ENCODE measurements around the gene TXK. TPM values are rescaled to one million over a fixed set of nuclear protein-coding genes. Genes with fewer than 3 reads are reported as not detected.
"Not testable (repeated sequence)": the region's sequence is repeated elsewhere in the genome, so short reads cannot be mapped to it uniquely, and the experiment has no call there.

TXK gene
- polyA plus RNA-seq (ENCODE audit: insufficient read length): 0.65 TPM

DNA sequence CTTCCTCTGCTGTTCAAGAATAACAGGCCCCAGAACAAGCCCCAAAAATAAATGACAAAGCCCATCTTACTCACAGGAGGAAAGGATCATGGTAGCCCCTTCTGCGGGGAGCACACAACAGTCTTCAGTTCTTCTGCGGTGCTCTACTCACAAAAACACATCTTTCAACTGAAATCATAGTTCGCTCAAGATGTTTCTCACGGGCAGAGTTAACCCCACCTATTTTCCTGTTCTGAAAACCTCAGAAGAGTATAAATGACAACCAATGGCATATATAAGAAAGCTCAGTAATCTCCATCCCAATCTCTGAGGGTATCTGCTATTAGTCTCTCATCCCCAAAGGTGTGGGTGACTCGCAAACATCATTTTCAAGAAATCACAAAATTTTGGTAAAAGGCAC is at the start of gene TXK:
TXK (minus strand) TSS at position 170 of the 400 bp plus-strand sequence; CDS start at position 90, 80 bp downstream.
- DNase-seq: no peak

DNA sequence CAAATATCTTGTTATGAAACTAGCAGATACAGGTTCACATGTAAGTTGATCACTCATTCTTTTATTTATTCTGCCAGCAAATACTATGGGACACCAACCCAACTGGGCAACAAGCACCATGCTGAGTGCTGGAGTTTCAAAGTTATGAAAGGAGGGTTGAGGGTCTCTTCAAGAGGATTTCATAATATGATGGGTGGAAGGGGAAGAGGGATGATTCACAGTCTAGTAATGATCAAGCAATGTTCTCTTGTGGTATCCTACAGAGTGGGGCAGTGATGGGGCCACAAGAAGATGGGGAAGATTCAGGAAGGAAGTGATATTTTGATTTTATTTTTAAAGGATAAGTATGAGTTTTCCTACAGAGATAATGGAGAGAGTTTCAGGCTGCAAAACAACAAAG is 46.2 kb upstream of the TXK start:
- DNase-seq: no peak

DNA sequence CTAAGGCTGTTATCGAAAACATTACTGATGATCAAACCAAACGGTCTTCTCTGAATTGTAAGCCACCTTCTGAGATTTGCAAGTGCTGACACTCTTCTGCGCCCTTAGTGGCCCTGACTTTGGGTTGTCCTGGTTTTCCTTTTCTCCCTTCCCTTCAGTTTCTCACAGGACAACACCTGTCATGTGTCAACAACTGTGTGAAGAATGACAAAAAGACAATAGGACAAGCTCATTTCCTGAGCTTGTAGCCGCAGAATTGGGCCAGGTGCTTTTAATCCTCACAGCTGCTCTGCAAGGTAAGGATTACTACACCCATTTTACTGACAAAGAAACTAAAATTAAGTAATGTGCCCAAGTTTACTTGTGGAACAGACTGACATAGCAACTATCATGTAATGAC is 44.9 kb upstream of the TXK start:
- DNase-seq: no peak

DNA sequence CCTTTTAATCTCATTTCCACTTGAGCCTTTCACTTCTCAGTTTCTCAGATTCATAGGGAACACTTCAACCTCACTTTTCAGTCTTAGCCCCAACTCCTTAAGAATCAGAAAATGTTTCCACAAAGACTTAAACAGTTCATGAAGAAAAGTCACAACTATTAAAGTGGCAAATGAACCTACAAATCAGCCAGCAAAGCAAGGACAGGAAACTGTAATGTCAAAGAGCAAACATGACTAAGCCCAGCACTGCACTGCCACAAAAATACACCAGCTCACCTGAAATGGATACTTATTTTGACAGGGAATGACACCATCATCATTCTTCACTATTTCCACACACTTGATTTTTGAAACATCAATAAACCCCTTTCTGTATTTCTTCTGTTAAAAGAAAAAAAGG is 41.8 kb upstream of the TXK start:
- DNase-seq: no peak

DNA sequence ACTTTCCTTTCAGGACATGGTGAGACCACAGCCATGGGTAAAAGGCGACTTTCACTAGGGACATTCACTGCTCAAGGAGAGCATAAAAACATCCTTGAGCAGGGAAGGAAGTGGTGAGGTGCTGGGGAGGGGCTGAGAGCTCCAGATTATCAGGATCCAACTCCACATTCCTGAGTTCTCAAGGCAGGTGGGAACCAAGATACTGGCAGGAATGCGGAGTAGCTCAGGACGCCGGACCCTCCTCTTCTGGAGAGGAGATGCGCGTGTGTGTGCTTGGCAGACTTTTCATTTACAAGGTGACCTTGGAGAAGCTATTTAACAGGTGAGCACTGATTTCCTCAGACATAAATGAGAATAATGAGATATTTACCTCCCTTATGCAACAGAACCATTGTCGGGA is 41.3 kb upstream of the TXK start:
- no peak for DNase-seq

DNA sequence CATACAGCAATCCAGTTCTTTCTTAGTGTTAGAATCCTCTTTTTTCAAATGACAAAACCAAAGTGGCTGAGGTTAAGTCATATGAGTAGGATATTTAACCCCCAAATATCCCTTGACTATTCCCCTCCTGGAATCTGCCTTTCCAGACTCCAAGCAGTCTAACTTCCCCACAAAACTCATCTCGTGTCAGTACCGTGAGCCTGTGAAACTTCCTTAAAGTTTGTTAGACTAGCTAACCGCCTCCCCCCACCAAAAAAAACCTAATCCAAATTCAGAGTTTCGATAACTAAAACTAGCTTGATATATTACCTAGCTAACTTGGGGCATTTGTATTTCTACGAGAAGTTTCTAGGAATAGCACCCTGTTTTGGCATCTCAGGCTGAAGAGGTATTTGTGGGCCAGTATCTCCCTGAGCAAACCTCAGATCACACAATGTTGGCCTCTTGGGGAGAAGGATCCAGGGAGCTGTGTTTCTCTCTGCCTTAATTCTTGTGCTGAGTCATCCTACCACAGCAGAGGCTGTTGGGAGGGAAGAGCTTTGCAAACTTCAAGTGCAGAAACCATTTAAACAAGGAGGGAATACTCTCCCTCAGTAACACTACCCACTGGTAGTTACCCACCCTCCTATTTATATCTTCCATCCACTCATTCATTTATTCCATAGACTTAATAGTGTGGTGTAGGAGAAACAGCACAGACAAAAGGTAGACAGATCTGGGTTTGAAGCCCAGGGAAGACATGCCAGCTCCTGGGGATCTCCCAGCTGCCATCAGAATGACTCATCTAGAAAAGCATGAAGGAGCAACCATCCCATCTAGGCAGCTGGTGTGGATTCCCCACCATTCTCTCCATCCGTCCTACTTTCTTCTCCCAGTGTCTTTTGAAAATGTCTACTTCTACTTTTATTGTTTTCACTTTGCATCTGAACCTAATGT is 39.3 kb upstream of the TXK start:
- no peak for DNase-seq

DNA sequence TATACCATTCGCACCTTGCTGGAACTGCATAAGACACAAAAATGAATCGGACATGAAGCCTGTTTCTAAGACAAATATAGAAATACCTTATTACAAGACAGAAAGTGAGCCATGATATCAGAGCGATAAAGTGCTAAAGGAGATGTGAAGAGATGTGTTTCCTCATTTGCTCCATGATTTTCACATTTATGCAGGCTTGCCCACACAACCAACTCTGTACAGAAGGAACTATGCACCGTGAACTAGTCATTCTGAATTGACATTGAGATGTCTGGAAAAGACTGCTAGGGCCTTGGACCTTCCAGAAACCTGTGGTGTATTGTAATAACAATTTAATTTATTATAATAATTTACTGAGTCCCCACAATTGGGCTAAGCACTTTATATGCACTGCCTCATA is 38.6 kb upstream of the TXK start:
- DNase-seq: no peak

DNA sequence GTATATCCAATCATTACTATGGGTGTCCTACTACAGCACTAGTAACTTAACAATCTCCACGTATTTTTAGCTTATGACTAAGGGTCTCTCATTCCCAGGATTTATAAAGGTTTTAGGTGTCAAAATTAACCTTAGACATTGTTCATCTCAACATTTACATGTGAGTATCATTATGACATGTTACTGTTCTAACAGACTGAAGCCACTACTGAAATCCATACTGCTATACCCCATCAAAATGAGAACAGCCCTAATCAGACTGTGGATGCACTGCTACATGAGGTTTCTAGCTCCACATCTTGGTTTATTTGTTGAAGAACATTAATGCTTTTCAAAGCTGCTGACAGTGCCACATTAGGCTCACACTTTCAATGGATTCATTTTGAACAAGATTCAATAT is 35.6 kb upstream of the TXK start:
- no peak for DNase-seq

DNA sequence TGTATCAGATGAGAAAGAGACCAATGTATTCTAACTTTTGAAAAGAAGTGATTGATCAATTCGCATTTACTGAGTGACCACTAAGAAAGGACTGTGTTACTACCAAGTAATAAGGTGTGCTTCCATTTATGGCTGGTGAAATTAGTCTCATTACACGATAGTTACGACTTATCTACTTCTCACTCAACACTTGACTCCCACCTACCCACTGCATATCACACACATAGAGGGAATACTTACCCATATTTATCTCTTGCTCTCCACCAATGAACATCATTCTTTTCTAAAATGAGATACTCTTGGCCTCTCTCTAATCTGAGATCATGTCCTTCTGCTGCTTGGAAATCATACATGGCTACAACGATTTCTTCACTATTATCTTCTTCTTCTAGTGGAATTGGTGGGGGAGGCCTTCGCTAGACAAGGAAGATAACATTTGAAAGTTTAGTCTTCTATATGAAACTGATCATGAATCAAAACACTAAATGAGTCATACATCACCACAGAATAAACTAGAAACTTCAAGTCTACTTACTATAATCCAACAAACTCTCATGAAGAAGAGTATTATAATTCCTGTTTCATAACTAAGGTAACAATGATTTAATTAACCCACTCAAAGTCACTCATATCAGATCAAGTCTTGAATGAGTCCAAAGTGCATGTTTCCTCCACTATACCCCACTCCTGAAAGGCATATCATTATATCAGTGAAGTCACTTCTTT is 33.7 kb upstream of the TXK start:
- DNase-seq: no peak

DNA sequence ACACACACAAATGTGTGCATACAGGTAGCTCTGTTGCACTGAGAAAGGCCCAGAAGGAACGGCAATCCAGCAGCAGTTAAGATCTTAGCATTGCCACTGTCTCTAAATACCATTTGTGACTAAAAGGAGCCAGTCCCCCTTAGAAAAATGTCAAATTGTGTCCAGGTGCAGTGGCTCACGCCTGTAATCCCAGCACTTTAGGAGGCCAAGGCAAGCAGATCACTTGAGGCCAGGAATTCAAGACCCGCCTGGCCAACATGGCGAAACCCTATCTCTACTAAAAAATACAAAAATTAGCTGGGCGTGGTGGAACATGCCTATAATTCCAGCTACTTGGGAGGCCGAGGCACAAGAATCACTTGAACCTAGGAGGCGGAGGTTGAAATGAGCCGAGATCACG is 30.5 kb upstream of the TXK start:
- DNase-seq: not testable (repeated sequence)

DNA sequence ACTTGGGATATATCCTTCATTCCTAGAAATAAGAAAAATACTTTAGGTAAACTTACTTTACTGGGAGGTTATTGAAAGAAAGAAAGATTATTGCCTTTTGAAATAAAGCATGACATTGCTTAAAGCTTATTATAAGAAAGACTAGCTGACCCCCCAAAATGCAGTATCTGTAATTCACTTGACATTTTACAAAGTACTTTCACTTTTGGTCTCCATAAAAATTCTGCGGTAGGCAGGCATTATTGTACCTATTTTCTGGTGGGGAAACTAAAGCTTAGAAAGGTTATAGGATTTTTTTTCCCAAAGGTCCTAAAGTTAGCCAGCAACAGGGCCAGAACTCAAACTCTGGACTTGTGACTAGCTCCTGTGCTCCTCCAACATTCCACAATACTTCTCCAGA is 29.7 kb upstream of the TXK start:
- DNase-seq: no peak

DNA sequence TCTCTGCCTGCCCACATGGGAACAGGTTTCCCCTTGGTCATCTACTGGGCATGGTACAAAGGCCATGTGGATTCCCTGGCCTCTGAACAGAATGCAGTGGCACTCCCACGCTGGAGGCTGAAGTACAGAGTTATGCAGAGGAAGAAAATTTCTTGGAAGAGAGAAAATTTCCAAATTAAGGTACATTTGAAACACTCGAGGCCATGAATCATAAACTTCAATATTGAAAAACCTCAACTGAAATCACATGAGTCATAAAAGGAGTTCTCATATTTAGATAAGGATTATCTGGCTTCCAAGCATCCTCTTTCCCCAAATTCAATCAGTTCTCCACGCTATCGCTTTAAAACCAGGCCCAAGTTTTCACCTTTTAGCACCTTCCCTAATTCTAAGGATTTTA is 28.1 kb upstream of the TXK start:
- no peak for DNase-seq

DNA sequence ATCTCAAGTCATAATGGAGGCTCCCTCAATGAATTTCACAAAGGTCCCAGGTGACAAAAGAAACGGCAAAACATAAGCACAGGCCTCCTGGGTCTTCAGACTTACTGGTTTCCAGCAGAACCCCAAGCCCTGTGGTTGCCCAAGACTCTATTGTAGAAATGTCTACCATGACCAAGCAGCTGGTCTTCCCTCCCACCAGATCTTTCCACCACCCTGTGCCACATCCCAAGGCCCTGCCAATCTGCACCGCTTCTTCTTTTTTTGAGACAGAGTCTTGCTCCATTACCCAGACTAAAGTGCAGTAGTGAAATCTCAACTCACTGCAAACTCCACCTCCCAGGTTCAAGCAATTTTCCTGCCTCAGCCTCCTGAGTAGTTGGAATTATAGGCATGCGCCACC is 23.2 kb upstream of the TXK start:
- no peak for DNase-seq

DNA sequence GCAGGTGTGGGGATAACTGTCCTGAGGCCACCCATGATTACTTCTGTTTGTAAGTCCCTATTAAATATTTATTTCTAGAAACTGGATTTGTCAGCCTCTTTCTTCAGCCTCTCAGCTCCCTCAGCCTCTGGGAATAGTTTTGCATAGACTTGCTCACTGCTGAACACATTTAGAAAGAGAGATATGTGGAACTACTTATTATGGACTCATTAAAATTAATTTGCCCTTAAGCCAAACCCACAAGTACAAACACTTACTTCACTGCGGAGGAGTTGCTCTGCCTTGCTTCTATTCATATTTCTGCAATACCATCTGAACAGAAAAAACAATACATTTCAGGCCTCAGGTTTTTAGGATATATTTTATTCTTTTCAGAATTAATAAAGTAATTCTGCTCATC is 22.4 kb upstream of the TXK start:
- DNase-seq: no peak

DNA sequence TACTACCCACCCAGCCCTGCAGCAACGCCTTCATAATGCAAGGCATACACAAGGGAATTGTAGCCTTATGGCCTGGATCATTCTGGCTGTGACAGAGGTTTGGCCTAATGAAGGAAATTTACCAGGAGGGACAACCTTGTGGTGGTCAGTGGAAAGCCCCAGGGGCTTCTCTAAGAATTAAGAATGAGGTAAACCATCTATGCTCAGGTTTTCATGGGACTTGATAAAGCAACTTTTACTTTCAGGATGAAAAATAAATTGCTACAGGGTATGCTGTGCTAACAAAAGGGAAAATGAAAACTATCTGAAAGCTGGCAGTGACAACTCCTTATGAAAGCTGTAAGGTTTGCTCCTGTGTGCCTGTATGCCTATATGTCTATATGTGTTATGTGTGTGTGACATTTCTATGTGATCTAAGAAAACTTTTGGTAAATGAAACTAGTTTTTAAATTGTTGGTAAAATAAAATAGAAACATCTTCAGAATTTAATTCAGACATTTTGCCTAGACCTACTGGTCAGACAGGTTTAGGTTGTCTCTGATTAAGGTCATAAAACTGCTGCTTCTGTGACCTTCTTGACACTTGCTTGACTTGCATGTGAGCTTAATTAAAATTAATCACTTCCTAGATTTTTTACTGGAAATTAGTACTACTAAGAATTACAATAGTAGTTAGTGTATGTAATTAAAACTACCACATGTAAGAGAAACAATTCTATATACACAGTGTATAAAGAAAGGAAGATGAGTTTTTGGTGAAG is 19.9 kb upstream of the TXK start:
- DNase-seq: no peak

DNA sequence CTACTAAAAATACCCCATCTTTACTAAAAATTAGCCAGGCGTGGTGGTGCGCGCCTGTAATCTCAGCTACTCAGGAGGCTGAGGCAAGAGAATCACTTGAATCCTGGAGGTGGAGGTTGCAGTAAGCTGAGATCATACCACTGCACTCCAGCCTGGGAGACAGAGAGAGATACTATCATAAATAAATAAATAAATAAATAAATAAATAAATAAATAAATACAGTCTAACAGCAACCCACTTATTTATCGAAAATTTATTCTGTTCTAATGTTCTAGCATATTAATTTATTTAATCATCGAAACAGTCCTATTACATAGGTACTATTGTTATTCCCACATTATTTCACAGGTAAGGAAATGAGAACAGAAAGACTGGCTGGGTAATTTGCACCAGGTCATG is 18.2 kb upstream of the TXK start:
- no peak for DNase-seq

DNA sequence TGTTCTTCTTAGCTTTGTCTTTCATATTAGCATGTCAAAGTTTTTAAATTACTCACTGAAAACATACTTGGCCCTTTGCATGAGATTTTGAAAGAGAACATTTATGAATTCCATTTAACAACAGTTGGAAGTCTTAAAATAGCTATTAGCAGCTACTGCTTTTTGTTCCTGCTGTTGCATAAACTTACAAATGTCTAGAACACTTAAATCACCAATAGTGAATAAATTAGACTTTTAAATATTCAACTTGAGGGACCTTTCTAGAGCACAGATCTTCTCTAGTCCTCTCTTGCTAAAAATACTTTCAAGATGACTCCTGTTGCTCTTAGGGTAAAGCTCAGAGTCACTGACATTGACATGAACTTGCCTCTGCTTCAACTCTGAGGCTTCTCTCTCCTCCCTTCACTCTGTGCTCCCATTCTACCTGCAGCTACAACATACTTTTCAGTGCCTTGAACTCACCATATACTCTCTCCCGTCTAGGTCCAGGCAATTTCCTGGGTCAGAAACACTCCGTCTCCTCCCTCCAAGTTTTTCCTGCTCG is 15.8 kb upstream of the TXK start:
- DNase-seq: no peak

DNA sequence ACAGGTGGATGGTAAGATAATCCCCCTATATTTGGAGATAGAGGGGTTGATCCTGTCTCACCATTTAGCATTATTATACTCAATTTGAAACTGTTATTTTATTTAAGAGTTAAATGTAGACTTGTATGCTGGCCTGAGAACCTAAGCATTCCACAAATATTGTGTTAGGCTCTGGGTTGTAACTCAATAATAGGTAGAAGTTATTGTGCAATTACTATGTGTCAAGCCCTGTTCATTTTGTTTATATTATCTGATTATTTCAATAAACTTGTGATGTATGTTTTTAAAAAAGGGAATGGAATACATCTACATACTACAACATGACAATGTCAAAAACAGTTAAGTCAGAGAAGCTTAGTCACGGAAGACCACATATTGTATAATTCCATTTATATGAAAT is 13.6 kb upstream of the TXK start:
- DNase-seq: no peak

DNA sequence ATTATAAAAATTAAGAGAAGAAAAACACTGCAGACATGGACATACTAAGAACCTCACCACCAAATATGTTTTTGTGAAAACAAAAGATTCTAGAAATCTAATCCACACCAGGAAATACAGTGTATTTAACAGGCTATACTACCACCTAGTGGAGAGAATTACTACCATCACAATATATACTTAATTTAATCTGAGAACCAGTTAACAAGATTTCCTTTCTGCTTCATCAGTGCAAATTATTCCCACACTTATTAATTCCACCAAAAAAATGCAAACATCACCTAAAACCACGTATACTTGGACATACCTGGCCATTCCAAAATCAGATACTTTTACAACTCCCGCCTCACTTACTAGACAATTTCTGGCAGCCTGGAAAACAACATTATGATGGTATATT is 7.0 kb upstream of the TXK start:
- no peak for DNase-seq

DNA sequence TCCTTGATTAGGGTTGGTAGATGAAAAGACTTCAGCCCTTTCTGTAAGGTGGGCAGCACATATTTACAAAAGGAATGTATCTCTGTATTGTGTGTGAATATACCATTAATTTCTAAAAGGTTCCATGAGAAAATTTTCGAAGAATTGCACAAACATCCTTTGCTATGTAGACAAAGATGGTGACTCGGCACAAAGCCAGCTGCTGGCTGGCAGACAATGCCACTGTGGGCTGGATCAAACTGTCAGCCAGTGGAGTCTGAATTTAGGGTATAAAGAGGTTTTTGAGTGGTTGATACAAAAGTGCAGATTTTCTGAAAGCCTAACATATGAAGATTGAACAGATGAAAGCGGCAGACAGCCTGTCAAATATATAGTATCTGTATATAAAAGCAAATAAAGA is 5.6 kb upstream of the TXK start:
- no peak for DNase-seq

DNA sequence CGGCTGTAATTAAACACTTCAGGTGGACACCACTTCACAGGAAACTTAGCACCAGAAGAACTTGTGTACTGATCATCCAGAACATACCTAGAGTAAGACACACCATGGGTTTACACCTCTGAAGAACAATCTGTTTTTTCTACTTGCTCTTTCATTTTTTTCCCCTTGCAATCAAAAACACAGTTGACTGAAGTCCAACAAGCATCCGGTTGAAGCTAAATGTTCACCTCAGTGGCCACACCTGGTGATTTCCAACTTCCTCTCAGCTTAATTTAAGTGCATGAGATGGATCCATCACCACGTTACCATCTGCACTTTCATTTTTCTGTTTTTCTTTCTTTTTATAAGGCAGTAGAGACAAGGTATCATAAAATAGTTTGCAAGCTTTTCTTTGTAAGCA is 4.9 kb upstream of the TXK start:
- no peak for DNase-seq

DNA sequence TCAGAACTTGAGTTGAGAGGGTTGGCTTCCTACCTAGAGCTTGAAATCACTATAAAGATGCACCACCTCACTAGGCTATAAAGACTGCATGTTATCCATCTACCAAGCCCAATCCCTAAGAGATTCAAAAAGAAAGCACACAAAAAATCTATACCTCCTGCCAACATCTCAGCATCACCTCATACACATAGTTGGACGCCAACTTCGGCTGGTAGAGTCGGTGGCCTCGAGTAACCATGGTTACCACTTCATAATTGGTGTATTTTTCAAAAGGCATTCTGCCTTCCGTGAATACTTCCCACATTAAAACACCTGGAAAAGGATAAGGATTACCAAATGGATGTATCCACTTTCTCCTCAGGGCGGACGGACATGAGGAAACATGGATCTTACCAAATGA is 4.5 kb upstream of the TXK start:
- DNase-seq: no peak

DNA sequence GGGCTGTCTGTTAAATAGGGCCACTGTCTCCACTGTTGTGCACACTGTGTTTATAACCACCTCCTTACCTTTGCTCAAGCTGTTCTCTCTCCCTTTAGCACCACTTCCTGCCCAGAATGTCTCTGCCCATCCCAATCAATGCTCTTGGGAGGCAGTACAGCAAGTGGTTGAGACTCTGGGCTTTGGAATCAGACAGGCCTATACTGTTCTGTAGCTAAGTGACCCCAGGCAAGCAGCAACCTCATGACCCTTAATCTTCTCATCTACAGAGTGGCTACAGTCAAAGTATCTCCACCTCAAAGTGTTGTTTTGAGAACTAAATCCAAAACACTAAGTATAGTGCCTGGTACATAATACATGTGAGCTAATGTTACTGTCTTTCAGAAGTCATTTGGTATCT is 3.8 kb upstream of the TXK start:
- DNase-seq: no peak
